HL-60 (cell line): ENCODE measurements around the gene BGN.

Experiments used
- DNase-seq, 2 experiments: peaks; one replicate each; pipeline ENCODE4 v3.0.0-alpha.2; 2010 to 2020; ENCODE audit warnings: low read depth in 1 of 2, low spot score in 1 of 2
- H3K27ac ChIP-seq: fragments of 250-450 bp; sonication (Bioruptor Pico); replicated peaks from 2 replicates; pipeline ENCODE4 v1.5.1; 2020; ENCODE audit warnings: mild to moderate bottlenecking, moderate library complexity
- H3K27me3 ChIP-seq: fragments of 250-450 bp; sonication (Bioruptor Pico); 2 replicates; pipeline ENCODE4 v1.5.1; 2021; ENCODE audit warnings: mild to moderate bottlenecking, moderate library complexity; ENCODE audit not compliant: insufficient read depth, poor library complexity, severe bottlenecking
- H3K4me3 ChIP-seq: replicated peaks from 2 replicates; pipeline ENCODE4 v1.5.1; 2011; ENCODE audit warnings: mild to moderate bottlenecking, control low read depth, low read length; ENCODE audit not compliant: insufficient read depth
- CTCF ChIP-seq: IDR thresholded peaks from one replicate; pipeline ENCODE4 v1.5.1; 2011; ENCODE audit warnings: low read length, control low read depth, inconsistent platforms; ENCODE audit not compliant: insufficient read depth
- GABPA ChIP-seq: IDR thresholded peaks from 2 replicates; pipeline ENCODE4 v1.6.1; 2012; ENCODE audit warnings: low read depth
- POLR2AphosphoS5 ChIP-seq: IDR thresholded peaks from 2 replicates; pipeline ENCODE4 v1.6.1; 2012; ENCODE audit warnings: low read depth
- REST ChIP-seq: IDR thresholded peaks from 2 replicates; pipeline ENCODE4 v1.6.1; 2012; ENCODE audit warnings: low read depth; ENCODE audit not compliant: insufficient replicate concordance
- SPI1 ChIP-seq: IDR thresholded peaks from 2 replicates; pipeline ENCODE4 v1.6.1; 2012; ENCODE audit warnings: low read depth, mild to moderate bottlenecking, borderline replicate concordance

BGN gene

GRCh38 chrX:153498453-153498852 lies 3.7 kb downstream of the BGN start:
- H3K4me3 ChIP-seq, result no peak overlapping the region
- DNase-seq, result no peak
- no peak for TF ChIP-seq POLR2AphosphoS5
- no peak for TF ChIP-seq CTCF
- TF ChIP-seq GABPA, result no peak
- TF ChIP-seq REST, result no peak
- TF ChIP-seq SPI1, result no peak

GRCh38 chrX:153499341-153499740 lies 4.6 kb downstream of the BGN start:
- no peak overlapping the region for H3K4me3 ChIP-seq
- DNase-seq, result no peak
- no peaks in the 10 kb centered on the region for H3K27me3 ChIP-seq
- TF ChIP-seq GABPA (no peak), REST (no peak), SPI1 (no peak), CTCF (no peak), POLR2AphosphoS5 (no peak)
- H3K27ac ChIP-seq, result no peak overlapping the region

More at GRCh38 chrX:153498453-153498852, 3.7 kb downstream of the BGN start:
- Histone ChIP-seq H3K27ac (no peak overlapping the region), H3K27me3 (no peaks in the 10 kb centered on the region)

- Histone ChIP-seq H3K27me3 (no peaks in the 10 kb centered on the region), H3K27ac (no peak overlapping the region), H3K4me3 (no peak overlapping the region)
- no peak for DNase-seq
- TF ChIP-seq POLR2AphosphoS5 (no peak), REST (no peak), SPI1 (no peak), CTCF (no peak), GABPA (no peak)
These were observed 5.1 kb downstream of the BGN start for GRCh38 chrX:153499876-153500275.
